DOHH2 (cell line): ENCODE results near the gene MAP2K5.
A peak's percentile ranks its signal among the peaks of the same experiment; 100 is the strongest.

Experiments used
- H3F3A ChIP-seq: fragments of 200-600 bp; sonication (generic), shearing (Covaris generic); 2 replicates; pipeline ENCODE4 v1.6.0; 2016; ENCODE audit warnings: antibody characterized with exemption, mild to moderate bottlenecking; ENCODE audit not compliant: control insufficient read depth, insufficient read depth
- H3K27ac ChIP-seq: fragments of 200-600 bp; sonication (generic); 2 replicates; pipeline ENCODE4 v1.5.1; 2014; ENCODE audit warnings: low read depth, mild to moderate bottlenecking, low read length, moderate library complexity
- H3K27me3 ChIP-seq: fragments of 200-600 bp; sonication (generic); 2 replicates; pipeline ENCODE4 v1.6.1; 2014; ENCODE audit warnings: mild to moderate bottlenecking, low read length, mixed read lengths; ENCODE audit not compliant: control insufficient read depth
- H3K36me3 ChIP-seq: fragments of 200-600 bp; sonication (generic); 2 replicates; pipeline ENCODE4 v1.6.1; 2014; ENCODE audit warnings: mild to moderate bottlenecking, low read length, moderate library complexity, mixed read lengths; ENCODE audit not compliant: control insufficient read depth
- H3K4me1 ChIP-seq: fragments of 200-600 bp; sonication (generic); 2 replicates; pipeline ENCODE4 v1.6.1; 2014; ENCODE audit warnings: mild to moderate bottlenecking, low read length, mixed read lengths; ENCODE audit not compliant: control insufficient read depth
- H3K4me2 ChIP-seq: fragments of 200-600 bp; sonication (generic); 2 replicates; pipeline ENCODE4 v1.6.0; 2014; ENCODE audit warnings: mild to moderate bottlenecking, low read length, moderate library complexity
- H3K4me3 ChIP-seq: fragments of 200-600 bp; sonication (generic); 2 replicates; pipeline ENCODE4 v1.5.1; 2014; ENCODE audit warnings: mild to moderate bottlenecking, low read length, mixed read lengths
- H3K79me2 ChIP-seq: fragments of 200-600 bp; sonication (generic); 2 replicates; pipeline ENCODE4 v1.6.1; 2014; ENCODE audit warnings: mild to moderate bottlenecking, low read length, mixed read lengths; ENCODE audit not compliant: control insufficient read depth
- H3K9me2 ChIP-seq: fragments of 200-600 bp; sonication (generic); replicated peaks from 2 replicates; pipeline ENCODE4 v1.6.1; 2014; ENCODE audit warnings: mild to moderate bottlenecking, low read length, mixed read lengths; ENCODE audit not compliant: control insufficient read depth
- H3K9me3 ChIP-seq: fragments of 200-600 bp; sonication (generic); 2 replicates; pipeline ENCODE4 v1.6.1; 2014; ENCODE audit warnings: antibody characterized with exemption, low read length, mixed read lengths; ENCODE audit not compliant: control insufficient read depth, insufficient read depth
- H4K20me1 ChIP-seq: fragments of 200-600 bp; sonication (generic); 2 replicates; pipeline ENCODE4 v1.6.0; 2014; ENCODE audit warnings: low read depth, mild to moderate bottlenecking, antibody characterized with exemption, low read length, moderate library complexity; ENCODE audit not compliant: control insufficient read depth, insufficient read depth
- EZH2phosphoT487 ChIP-seq: fragments of 200-600 bp; sonication (generic); IDR thresholded peaks from 2 replicates; pipeline ENCODE4 v1.6.1; 2017; ENCODE audit warnings: borderline replicate concordance, mild to moderate bottlenecking, antibody characterized with exemption, low read length, moderate library complexity, mixed read lengths
- TF ChIP-seq, protein P1 (sequence below): fragments of 200-600 bp; sonication (generic); IDR thresholded peaks from one replicate; pipeline ENCODE4 v1.5.1; 2014; ENCODE audit warnings: antibody characterized with exemption, mild to moderate bottlenecking, low read depth, low read length; ENCODE audit not compliant: poor library complexity, severe bottlenecking

The MAP2K5 gene

DNA sequence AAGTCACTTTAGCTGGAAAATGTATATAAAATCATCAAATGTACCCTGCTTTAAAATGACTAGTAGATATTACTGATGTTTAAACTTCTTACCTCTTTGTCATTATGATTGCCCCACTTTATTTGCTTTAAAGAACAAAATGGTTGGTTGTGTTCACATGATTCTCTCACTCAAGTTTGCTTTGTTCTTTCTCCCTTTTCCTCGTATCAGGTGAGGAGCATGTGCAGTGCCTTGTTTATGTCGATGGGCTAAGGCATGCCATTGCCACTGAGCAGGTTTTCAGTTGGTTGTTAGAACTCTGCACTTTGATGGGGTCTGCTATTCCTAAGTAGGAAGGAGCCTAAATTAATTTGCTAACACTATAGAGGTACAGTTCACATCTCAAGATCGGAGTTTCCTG, 5.3 kb downstream of the MAP2K5 start:
- Histone ChIP-seq H3K27ac (peak overlapping the region; percentile 54), H3K4me3 (peak overlapping the region; percentile 65), H3K79me2 (peaks cover 7% of the 10 kb centered on the region; the same call in 1 of the 2 replicates)

DNA sequence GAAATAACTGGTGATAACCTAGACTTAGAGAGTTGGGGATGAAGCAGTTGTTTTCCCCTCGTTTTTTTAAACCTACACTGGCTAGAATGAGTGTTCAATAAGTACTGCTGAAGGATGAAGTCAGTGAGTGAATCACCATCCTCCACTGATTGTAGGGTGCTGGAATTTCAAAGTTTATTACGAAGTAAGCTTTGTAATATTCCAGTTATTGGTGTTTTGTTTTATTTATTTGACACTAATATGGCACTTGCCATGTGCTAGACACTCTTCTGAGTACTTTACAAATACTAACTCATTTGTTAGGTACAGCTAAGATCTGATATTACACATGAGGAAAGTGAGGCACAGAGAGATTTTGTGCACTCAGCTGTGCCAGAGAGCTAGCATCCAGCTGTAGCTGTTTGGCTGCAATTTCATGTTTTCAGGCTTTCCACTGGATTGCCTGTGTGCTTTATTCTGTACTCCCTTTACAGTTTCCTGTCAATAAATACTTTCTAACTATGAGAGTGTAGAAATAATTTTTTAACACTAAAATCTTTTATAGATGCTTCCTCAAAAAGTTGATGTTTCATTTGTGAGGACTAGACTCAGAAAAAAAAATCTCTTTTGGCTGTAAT, 5.8 kb downstream of the MAP2K5 start:
- peak overlapping the region; percentile 79 for H3K4me2 ChIP-seq
- H3K27ac ChIP-seq: peak overlapping the region; percentile 54
- H3K9me3 ChIP-seq: no peaks in the 10 kb centered on the region
- no peak for TF ChIP-seq EZH2phosphoT487
- TF ChIP-seq, protein P1, sequence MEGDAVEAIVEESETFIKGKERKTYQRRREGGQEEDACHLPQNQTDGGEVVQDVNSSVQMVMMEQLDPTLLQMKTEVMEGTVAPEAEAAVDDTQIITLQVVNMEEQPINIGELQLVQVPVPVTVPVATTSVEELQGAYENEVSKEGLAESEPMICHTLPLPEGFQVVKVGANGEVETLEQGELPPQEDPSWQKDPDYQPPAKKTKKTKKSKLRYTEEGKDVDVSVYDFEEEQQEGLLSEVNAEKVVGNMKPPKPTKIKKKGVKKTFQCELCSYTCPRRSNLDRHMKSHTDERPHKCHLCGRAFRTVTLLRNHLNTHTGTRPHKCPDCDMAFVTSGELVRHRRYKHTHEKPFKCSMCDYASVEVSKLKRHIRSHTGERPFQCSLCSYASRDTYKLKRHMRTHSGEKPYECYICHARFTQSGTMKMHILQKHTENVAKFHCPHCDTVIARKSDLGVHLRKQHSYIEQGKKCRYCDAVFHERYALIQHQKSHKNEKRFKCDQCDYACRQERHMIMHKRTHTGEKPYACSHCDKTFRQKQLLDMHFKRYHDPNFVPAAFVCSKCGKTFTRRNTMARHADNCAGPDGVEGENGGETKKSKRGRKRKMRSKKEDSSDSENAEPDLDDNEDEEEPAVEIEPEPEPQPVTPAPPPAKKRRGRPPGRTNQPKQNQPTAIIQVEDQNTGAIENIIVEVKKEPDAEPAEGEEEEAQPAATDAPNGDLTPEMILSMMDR: no peak
- peak overlapping the region; percentile 65 for H3K4me3 ChIP-seq
- H3K9me2 ChIP-seq: no peaks in the 10 kb centered on the region
- H3K79me2 ChIP-seq: peaks cover 7% of the 10 kb centered on the region; the same call in 1 of the 2 replicates
- H3F3A ChIP-seq: peaks cover 19% of the 10 kb centered on the region
- no peaks in the 10 kb centered on the region for H3K27me3 ChIP-seq
- no peaks in the 10 kb centered on the region for H4K20me1 ChIP-seq
- H3K4me1 ChIP-seq: peaks cover 37% of the 10 kb centered on the region
- H3K36me3 ChIP-seq: peaks cover 12% of the 10 kb centered on the region; the same call in 1 of the 2 replicates

More for the DNA sequence above, 5.3 kb downstream of the MAP2K5 start:
- Histone ChIP-seq H3K9me2 (no peaks in the 10 kb centered on the region), H3K27me3 (no peaks in the 10 kb centered on the region), H3K36me3 (peaks cover 12% of the 10 kb centered on the region; the same call in 1 of the 2 replicates), H3F3A (peaks cover 19% of the 10 kb centered on the region), H3K9me3 (no peaks in the 10 kb centered on the region), H3K4me2 (peak overlapping the region; percentile 79), H4K20me1 (no peaks in the 10 kb centered on the region), H3K4me1 (peaks cover 42% of the 10 kb centered on the region)
- TF ChIP-seq, protein P1: no peak
- no peak for TF ChIP-seq EZH2phosphoT487

DNA sequence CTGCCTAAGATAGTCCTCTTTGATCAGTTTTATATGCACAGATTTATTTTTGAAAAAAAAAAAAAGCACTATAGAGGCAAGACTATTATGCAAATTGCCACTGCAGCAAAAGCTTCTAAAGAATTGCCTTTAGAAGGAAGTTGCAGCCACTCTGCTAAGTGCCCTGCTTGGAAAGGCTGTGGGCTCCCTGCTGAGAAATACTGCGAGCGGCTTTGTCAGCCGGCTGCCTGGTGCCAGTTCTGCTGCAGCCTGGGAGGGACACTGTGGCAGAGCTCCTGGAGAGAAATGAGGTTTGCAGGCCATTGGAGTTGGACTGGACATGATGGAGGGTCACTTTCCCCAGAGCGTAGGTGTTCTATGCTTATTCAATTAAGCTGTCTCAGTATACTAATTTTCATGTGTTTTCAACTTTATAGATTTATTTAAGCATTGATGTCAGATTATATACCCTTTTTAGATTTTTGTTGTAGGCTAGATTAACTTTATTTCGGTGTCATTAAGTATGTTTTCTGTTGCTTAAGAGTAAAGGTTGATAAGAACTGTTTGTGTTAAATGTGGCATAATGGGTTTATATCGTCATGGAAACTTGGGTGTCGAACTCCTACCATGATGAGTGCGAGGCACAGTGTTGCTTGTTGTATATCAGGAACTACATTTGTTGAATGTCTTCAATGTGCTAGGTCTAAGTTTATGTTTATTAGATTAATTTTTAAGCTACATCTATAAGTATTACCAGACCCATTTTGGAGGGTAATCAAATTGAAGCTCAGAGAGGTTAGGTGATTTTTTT, 6.6 kb downstream of the MAP2K5 start:
- H3K9me2 ChIP-seq: no peaks in the 10 kb centered on the region
- H3K4me2 ChIP-seq: peak overlapping the region; percentile 79
- no peaks in the 10 kb centered on the region for H4K20me1 ChIP-seq
- TF ChIP-seq, protein P1: no peak
- TF ChIP-seq EZH2phosphoT487: no peak
- peaks cover 12% of the 10 kb centered on the region; the same call in 1 of the 2 replicates for H3K36me3 ChIP-seq
- H3F3A ChIP-seq: peaks cover 17% of the 10 kb centered on the region
- H3K4me1 ChIP-seq: peaks cover 34% of the 10 kb centered on the region
- H3K27me3 ChIP-seq: no peaks in the 10 kb centered on the region
- H3K27ac ChIP-seq: peak overlapping the region; percentile 54
- peaks cover 7% of the 10 kb centered on the region; the same call in 1 of the 2 replicates for H3K79me2 ChIP-seq
- H3K9me3 ChIP-seq: no peaks in the 10 kb centered on the region
- H3K4me3 ChIP-seq: peak overlapping the region; percentile 65
